Choroid plexus epithelial cell (primary cell): ENCODE measurements around the gene EFNA3.

Experiments used
- DNase-seq: peaks from one replicate; pipeline ENCODE4 v3.0.0-alpha.2; 2010; ENCODE audit warnings: low read depth
- H3K4me3 ChIP-seq: 2 replicates; pipeline ENCODE4 v1.5.1; 2011; ENCODE audit warnings: low read depth, mild to moderate bottlenecking, control low read depth, low read length, moderate library complexity
- TF ChIP-seq, protein P1 (sequence below): conservative IDR thresholded peaks from 2 replicates; pipeline ENCODE4 v1.5.1; 2011; ENCODE audit warnings: low read depth, mild to moderate bottlenecking, control low read depth, inconsistent platforms, low read length, moderate library complexity

EFNA3 gene

DNA sequence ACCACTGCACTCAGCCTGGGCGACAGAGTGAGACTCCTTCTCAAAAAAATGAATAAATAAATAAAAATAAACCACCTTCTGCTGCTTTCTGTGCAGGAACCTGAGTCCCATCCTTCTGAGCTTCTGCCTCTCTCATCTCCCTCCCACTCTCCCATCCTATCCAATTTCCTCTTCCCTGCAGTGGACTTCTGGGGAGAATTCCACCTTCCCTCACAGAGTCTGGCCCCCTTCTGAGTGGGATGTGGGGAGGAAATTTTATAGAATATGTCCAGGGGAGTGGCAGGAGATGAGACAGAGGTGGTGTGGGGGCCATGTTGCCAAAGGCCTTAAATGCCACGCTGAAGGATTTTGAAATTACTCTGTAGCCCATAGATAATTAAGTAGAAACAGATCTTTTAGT, 43.7 kb downstream of the EFNA3 start:
- TF ChIP-seq, protein P1, sequence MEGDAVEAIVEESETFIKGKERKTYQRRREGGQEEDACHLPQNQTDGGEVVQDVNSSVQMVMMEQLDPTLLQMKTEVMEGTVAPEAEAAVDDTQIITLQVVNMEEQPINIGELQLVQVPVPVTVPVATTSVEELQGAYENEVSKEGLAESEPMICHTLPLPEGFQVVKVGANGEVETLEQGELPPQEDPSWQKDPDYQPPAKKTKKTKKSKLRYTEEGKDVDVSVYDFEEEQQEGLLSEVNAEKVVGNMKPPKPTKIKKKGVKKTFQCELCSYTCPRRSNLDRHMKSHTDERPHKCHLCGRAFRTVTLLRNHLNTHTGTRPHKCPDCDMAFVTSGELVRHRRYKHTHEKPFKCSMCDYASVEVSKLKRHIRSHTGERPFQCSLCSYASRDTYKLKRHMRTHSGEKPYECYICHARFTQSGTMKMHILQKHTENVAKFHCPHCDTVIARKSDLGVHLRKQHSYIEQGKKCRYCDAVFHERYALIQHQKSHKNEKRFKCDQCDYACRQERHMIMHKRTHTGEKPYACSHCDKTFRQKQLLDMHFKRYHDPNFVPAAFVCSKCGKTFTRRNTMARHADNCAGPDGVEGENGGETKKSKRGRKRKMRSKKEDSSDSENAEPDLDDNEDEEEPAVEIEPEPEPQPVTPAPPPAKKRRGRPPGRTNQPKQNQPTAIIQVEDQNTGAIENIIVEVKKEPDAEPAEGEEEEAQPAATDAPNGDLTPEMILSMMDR = no peak
- H3K4me3 ChIP-seq = no peak overlapping the region
- DNase-seq = no peak

DNA sequence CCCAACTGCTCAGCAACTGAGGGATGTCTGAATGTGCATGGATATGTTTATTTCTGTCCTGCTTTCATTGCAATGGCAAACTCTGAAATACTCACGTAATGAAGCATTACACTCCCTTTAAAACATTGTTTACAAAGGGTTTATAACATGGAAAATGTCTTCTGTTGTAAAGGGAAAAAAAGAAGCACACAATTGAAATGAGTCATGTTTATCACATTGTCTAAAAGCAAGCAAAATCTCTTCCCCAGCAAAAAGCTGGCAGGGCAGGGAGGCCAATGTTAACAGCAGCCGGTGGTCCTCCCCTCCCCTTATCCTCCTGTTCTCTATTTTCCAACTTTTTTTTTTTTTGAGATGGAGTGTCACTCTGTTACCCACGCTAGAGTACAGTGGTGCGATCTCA, 45.2 kb downstream of the EFNA3 start:
- H3K4me3 ChIP-seq = no peak overlapping the region
- TF ChIP-seq, protein P1 = no peak
- no peak for DNase-seq

DNA sequence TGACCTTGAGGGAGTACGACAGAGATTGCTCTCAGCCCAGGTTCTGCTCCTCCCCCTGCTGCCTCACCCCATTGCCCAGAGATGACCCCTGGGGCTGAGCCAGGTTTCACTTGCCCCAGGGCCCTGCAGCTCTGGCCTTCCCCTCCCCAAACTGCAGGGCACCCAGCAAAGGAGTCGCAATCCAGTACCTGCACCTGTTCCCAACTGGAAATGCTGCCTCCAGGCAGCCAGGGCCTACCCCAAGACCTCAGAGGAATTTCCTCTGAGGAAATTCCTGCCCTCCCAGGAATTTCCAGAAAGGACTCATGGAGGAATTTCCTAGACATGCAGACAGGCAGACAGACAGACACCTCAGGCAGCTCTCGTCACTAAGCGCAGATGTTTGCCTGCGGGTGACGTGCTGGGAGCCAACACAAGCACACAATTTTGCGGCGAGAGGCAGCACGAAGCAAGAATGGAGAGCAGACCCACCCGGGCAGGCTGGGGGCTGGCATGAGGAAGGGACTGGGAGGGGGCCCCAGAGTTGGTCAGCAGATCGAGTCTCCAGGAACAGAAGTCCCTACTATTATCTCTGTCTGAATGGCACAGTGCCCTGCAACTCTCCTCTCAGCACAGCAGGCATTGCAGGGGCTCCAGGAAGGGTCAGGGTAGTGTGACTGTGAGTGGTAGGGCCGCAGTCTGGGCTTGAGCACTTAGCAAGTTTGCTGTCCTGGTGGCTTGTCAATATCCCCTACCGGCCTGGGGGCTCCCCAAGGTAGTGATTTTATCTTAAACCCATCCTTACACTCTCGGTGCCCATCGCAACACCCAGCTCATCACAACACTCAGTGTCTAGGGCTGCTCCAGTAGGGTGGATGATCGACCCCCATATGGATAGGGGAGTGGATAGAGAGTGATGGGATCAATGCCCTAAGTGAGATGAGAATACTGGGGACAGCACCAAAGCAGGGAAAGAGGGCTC, 46.1 kb downstream of the EFNA3 start:
- DNase-seq = peak; percentile 21
- no peak overlapping the region for H3K4me3 ChIP-seq
- TF ChIP-seq, protein P1 = no peak

DNA sequence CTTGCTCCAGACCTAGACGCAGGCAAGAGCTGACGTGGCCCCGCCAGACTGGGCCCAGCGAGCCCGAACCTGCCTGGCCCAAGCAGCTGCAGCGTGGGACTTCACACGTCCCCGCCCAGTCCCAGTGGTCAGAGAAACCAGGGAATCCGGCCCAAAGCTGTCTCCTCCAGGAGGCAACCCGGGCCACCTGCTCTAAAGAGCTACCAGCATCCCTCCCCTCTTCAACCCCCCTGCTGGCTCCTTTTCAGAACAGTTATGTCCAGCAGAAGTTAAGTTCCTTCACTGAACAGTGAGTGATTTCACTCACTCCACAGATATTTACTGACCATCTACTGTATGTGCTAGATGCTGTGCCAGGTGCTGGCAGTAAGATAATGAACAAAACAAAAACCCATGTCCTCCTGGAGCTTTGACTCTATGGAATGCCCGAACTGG, 46.9 kb downstream of the EFNA3 start:
- TF ChIP-seq, protein P1 = no peak
- peak; percentile 11 for DNase-seq
- H3K4me3 ChIP-seq = no peak overlapping the region

- TF ChIP-seq, protein P1 = no peak
- peak overlapping the region; percentile 52 for H3K4me3 ChIP-seq
- DNase-seq = peak; percentile 52
These were observed 47.4 kb downstream of the EFNA3 start for GRCh38 chr1:155125946-155126555.

- peak overlapping the region; percentile 52 for H3K4me3 ChIP-seq
- peak; percentile 48 for DNase-seq
- TF ChIP-seq, protein P1 = no peak
These were observed 48.0 kb downstream of the EFNA3 start for GRCh38 chr1:155126556-155127104.
